ENCODE measurements around the gene C1orf159. TPM values are rescaled to one million over a fixed set of nuclear protein-coding genes. Genes with fewer than 3 reads are reported as not detected.

The C1orf159 gene
- polyA plus RNA-seq, 2 of the 4 experiments (the other 2 are of a cell fraction), result 4.0 to 10.2 TPM

DNA sequence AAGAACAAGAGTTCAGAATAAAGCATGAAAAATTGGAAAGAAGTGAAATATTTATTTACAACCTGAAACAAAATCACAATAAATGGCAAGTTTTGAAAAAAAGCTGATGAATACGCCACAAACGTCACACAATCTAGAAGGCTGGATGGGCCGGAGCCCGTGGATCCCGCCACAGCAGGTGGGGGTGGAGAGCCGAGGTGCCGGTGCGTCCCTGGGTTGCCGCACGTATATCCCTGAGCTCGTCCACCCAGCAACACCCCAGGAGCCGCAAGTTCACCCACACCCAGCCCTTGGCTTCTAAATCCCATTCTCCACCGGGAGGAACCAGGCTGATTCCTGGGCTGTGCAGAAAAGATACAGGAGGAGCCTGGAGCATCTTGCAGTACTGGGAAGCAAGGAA lies 32.2 kb upstream of the C1orf159 start (continued):
- TF ChIP-seq, protein P1, sequence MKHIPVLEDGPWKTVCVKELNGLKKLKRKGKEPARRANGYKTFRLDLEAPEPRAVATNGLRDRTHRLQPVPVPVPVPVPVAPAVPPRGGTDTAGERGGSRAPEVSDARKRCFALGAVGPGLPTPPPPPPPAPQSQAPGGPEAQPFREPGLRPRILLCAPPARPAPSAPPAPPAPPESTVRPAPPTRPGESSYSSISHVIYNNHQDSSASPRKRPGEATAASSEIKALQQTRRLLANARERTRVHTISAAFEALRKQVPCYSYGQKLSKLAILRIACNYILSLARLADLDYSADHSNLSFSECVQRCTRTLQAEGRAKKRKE (CRISPR knock-in tag; IDR thresholded peaks at IDR 0.05; ENCODE audit: low read depth), result no peak
- TF ChIP-seq KDM1A (IDR thresholded peaks at IDR 0.05; ENCODE audit: low read depth) (no peak), SMC3 (IDR thresholded peaks at IDR 0.05) (no peak), JUNB (IDR thresholded peaks at IDR 0.05) (no peak), CBX8 (IDR thresholded peaks at IDR 0.05) (no peak)

DNA sequence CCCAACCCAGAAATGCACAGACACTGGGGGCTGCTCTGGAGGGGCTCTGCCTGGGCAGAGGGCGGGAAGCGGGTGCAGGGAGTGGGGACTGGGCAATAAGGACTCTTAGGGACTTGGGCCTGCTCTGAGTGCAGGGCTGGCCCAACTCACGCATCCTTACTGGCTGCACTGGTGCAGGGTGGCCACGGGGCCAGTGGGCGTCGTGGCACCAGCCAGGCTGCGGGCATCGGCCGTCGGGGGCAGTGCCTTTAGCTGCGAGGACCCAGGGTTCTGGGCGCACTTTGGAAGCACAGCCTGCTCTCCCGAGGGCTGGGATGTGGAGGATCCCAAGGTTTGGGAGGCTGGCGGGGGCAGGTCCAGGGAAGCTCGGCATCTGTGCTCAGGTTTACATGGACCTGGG lies 30.7 kb upstream of the C1orf159 start:
- FAIRE-seq, result no peak

DNA sequence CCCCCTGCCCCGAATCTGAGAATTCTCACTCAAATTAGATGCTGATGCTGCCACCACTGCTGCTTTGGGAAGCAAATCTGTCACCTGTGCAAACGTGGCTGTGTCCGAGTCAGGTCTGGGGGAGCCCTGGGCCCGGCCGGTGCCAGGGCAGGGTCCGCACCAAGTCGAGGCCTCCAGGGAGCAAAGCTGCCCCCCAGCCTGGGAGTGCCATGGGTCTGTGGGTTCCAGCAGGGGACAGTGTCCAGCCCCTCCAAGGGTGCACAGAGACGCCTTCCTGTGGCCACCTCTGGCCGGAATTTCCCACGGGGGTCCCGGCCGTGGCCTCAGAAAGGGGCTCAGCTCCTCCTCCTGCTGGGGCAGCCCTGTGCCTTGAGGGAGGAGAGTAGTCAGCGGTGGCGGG lies 30.1 kb upstream of the C1orf159 start:
- CTCF ChIA-PET, result no interaction called here
- WGBS (ENCODE audit: missing lambda C conversion rate), result 58% methylated on average over 3 of the region's 14 CpGs
- H3K4me2 ChIP-seq, result no peak overlapping the region
- no peaks in the 10 kb centered on the region for H3K9me3 ChIP-seq
- ATAC-seq (no peak), FAIRE-seq (no peak), DNase-seq (ENCODE audit: low read depth in 1 of 2, low spot score in 1 of 2) (no peak)
- H3K4me3 ChIP-seq, result no peak overlapping the region
- POLR2A ChIA-PET, result no interaction called here
- TF ChIP-seq ZNF302 (CRISPR knock-in tag; IDR thresholded peaks at IDR 0.05) (no peak), HOXB13 (CRISPR knock-in tag; IDR thresholded peaks at IDR 0.05; ENCODE audit: low read depth) (no peak), ZSCAN20 (CRISPR knock-in tag; IDR thresholded peaks at IDR 0.05) (no peak), NPAS2 (CRISPR knock-in tag; IDR thresholded peaks at IDR 0.05; ENCODE audit: borderline replicate concordance) (no peak), HDAC2 (IDR thresholded peaks at IDR 0.05) (no peak), JUNB (IDR thresholded peaks at IDR 0.05) (no peak)
- no peaks in the 10 kb centered on the region for H3K4me1 ChIP-seq
- H3K27ac ChIP-seq, result no peak overlapping the region

More for the DNA sequence above, 30.7 kb upstream of the C1orf159 start:
- H3K9me3 ChIP-seq, result no peaks in the 10 kb centered on the region
- H3K4me2 ChIP-seq, result no peak overlapping the region
- ATAC-seq, result no peak
- CTCF ChIA-PET, result no interaction called here
- no peak overlapping the region for H3K27ac ChIP-seq
- H3K4me3 ChIP-seq, result no peak overlapping the region
- DNase-seq (ENCODE audit: low read depth in 1 of 2, low spot score in 1 of 2), result no peak
- 71% methylated on average over 9 of the region's 15 CpGs for WGBS (ENCODE audit: missing lambda C conversion rate)
- H3K4me1 ChIP-seq, result no peaks in the 10 kb centered on the region
- TF ChIP-seq NR3C1 (IDR thresholded peaks at IDR 0.05), result no peak
- TF ChIP-seq EHMT2 (IDR thresholded peaks at IDR 0.05; ENCODE audit: low read depth), result no peak
- TF ChIP-seq HOXA7 (CRISPR knock-in tag; IDR thresholded peaks at IDR 0.05), result no peak
- TF ChIP-seq JUN (IDR thresholded peaks at IDR 0.05), result no peak
- no peak for TF ChIP-seq CEBPB (IDR thresholded peaks at IDR 0.05)
- no peak for TF ChIP-seq SREBF2 (IDR thresholded peaks at IDR 0.05)
- POLR2A ChIA-PET, result no interaction called here

DNA sequence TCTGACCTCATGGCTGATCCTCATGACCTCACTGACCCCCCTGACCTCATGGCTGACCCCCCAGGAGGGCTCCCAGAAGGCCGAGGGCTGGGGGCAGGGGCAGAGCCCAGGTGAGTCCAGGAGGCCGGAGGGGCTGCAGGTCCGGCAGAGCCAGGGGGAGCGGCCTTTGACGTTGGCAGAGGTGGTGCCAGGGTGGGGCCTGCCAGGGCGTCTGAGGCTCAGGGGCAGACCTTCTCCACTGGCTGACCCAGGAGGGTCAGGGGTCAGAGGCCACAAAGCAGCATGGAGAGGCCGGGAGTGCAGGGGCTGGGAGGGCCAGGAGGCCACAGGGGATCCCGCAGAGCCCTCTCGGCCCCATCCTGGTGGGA lies 29.6 kb upstream of the C1orf159 start:
- POLR2A ChIA-PET, result no interaction called here
- CTCF ChIA-PET, result no interaction called here
- FAIRE-seq (no peak), DNase-seq (ENCODE audit: low read depth in 1 of 2, low spot score in 1 of 2) (no peak), ATAC-seq (no peak)
- no peak overlapping the region for H3K4me3 ChIP-seq
- TF ChIP-seq KDM5A (IDR thresholded peaks at IDR 0.05), result no peak
- TF ChIP-seq KDM1A (IDR thresholded peaks at IDR 0.05; ENCODE audit: low read depth), result no peak
- TF ChIP-seq RNF2 (IDR thresholded peaks at IDR 0.05; ENCODE audit: borderline replicate concordance, low read depth), result no peak
- TF ChIP-seq NFE2L2 (conservative IDR thresholded peaks at IDR 0.05; ENCODE audit: low read length), result no peak
- TF ChIP-seq FOXS1 (CRISPR knock-in tag; IDR thresholded peaks at IDR 0.05), result no peak
- TF ChIP-seq HOXB13 (CRISPR knock-in tag; IDR thresholded peaks at IDR 0.05; ENCODE audit: low read depth), result no peak
- TF ChIP-seq, protein P2, sequence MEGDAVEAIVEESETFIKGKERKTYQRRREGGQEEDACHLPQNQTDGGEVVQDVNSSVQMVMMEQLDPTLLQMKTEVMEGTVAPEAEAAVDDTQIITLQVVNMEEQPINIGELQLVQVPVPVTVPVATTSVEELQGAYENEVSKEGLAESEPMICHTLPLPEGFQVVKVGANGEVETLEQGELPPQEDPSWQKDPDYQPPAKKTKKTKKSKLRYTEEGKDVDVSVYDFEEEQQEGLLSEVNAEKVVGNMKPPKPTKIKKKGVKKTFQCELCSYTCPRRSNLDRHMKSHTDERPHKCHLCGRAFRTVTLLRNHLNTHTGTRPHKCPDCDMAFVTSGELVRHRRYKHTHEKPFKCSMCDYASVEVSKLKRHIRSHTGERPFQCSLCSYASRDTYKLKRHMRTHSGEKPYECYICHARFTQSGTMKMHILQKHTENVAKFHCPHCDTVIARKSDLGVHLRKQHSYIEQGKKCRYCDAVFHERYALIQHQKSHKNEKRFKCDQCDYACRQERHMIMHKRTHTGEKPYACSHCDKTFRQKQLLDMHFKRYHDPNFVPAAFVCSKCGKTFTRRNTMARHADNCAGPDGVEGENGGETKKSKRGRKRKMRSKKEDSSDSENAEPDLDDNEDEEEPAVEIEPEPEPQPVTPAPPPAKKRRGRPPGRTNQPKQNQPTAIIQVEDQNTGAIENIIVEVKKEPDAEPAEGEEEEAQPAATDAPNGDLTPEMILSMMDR (IDR thresholded peaks at IDR 0.05), result no peak
- no peak for TF ChIP-seq EHMT2 (IDR thresholded peaks at IDR 0.05; ENCODE audit: low read depth)
- TF ChIP-seq, protein P3, sequence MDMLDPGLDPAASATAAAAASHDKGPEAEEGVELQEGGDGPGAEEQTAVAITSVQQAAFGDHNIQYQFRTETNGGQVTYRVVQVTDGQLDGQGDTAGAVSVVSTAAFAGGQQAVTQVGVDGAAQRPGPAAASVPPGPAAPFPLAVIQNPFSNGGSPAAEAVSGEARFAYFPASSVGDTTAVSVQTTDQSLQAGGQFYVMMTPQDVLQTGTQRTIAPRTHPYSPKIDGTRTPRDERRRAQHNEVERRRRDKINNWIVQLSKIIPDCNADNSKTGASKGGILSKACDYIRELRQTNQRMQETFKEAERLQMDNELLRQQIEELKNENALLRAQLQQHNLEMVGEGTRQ (IDR thresholded peaks at IDR 0.05), result no peak
- TF ChIP-seq, protein P4, sequence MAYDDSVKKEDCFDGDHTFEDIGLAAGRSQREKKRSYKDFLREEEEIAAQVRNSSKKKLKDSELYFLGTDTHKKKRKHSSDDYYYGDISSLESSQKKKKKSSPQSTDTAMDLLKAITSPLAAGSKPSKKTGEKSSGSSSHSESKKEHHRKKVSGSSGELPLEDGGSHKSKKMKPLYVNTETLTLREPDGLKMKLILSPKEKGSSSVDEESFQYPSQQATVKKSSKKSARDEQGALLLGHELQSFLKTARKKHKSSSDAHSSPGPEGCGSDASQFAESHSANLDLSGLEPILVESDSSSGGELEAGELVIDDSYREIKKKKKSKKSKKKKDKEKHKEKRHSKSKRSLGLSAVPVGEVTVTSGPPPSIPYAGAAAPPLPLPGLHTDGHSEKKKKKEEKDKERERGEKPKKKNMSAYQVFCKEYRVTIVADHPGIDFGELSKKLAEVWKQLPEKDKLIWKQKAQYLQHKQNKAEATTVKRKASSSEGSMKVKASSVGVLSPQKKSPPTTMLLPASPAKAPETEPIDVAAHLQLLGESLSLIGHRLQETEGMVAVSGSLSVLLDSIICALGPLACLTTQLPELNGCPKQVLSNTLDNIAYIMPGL (CRISPR knock-in tag; IDR thresholded peaks at IDR 0.05; ENCODE audit: borderline replicate concordance), result no peak
- TF ChIP-seq NPAS2 (CRISPR knock-in tag; IDR thresholded peaks at IDR 0.05; ENCODE audit: borderline replicate concordance), result no peak
- no peak for TF ChIP-seq ZC3H11A (IDR thresholded peaks at IDR 0.05)
- no peak for TF ChIP-seq POLR2AphosphoS2 (conservative IDR thresholded peaks at IDR 0.05; ENCODE audit: low read length)
- TF ChIP-seq TFCP2L1 (CRISPR knock-in tag; IDR thresholded peaks at IDR 0.05), result no peak
- no peak for TF ChIP-seq PHF8 (IDR thresholded peaks at IDR 0.05; ENCODE audit: borderline replicate concordance, low read depth)
- TF ChIP-seq CHD4 (IDR thresholded peaks at IDR 0.05; ENCODE audit: borderline replicate concordance), result no peak
- no CpG with 5 or more reads among the region's 9 CpGs for WGBS (ENCODE audit: missing lambda C conversion rate)
- H3K9me3 ChIP-seq, result no peaks in the 10 kb centered on the region
- H3K27ac ChIP-seq, result no peak overlapping the region
- no peaks in the 10 kb centered on the region for H3K4me1 ChIP-seq
- H3K4me2 ChIP-seq, result no peak overlapping the region
